ENCODE measurements around the gene HIVEP2. TPM values are rescaled to one million over a fixed set of nuclear protein-coding genes. Genes with fewer than 3 reads are reported as not detected.

The HIVEP2 gene
- total RNA-seq, 1 donor from 2014 or later = 32.0 TPM

DNA sequence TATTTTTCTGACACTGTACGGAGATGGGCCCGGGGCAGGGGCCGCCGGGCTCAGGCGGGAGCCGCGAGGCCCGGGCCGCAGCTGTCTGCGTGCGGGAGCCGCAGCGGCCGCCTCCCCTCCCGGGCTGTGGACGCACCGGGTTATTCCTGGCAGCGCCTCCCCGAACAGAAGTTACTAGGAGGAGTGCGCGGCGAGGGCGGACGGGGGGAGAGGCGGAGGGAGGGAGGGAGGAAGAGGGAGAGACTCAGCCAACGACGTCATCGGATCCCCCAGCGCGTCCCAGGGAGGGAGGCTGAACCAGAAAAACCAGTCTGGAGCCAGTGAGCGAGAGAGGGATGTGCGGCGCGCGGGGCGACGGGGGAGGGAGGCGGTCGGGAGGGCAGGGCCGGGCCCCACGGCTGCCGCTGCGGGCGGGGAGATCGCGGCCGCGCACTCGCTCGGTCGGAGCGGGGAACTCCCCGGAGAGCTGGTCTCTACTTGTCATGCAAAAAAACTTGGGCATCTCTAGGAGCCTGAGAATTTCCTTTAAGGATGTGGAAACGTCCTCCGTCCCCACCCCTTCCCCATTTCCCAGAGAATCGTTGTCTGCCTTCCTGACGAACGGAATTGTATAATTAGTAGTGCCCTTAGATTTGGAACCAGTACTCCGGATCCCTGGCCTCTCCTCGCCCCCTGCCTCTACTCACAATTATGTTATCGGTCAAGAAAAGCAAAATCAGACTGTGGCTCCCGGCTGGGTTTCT lies 1.4 kb upstream of the HIVEP2 start:
- ATAC-seq (peak; percentile 91), DNase-seq (ENCODE audit: low spot score) (peak; percentile 99)
- intact Hi-C loops (cut with DNase I) = loop anchor here (10.0 kb wide), 1 partner anchor 252 kb away; no protein-coding TSS in a partner anchor

DNA sequence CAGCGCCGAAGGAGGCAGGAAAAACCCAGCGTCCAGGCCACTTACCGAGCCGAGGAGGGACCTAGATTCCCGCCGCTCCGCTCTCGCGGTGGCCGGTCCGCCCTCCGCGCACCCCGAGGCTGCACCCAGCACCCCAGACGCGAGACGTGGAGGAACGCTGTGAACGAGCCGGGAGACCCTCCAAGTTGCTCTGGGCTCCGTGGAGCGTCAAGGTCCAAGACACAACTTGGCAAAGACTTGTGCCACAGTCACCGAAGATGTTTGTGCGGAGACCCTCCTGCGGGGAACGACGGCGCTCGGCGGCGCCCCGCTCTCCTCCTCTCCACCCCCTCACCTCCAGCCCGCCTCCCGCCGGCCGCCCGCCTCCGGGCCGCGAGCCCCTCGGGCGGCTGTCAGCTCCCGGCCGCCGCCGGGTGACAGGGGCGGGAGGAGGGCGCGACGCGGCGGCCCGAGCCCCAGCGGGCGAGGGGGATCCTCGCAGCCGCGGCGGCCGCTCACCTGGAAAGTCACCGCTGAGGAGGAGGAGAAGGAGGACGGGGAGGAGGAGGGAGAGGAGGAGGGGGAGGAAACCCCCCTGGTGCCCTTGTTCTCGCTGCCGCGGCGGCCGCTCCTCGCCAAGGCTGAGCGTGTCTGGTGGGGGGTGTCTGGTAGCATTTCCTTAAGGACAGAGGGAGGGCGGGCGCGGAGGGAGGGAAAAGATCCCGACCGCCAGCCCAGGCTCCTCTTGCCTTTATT lies 637 bp upstream of the HIVEP2 start:
- intact Hi-C loops (cut with DNase I) = loop anchor here (10.0 kb wide), 1 partner anchor 251 kb away; no protein-coding TSS in a partner anchor
- DNase-seq (ENCODE audit: low spot score) (peak; percentile 80), ATAC-seq (no peak)

DNA sequence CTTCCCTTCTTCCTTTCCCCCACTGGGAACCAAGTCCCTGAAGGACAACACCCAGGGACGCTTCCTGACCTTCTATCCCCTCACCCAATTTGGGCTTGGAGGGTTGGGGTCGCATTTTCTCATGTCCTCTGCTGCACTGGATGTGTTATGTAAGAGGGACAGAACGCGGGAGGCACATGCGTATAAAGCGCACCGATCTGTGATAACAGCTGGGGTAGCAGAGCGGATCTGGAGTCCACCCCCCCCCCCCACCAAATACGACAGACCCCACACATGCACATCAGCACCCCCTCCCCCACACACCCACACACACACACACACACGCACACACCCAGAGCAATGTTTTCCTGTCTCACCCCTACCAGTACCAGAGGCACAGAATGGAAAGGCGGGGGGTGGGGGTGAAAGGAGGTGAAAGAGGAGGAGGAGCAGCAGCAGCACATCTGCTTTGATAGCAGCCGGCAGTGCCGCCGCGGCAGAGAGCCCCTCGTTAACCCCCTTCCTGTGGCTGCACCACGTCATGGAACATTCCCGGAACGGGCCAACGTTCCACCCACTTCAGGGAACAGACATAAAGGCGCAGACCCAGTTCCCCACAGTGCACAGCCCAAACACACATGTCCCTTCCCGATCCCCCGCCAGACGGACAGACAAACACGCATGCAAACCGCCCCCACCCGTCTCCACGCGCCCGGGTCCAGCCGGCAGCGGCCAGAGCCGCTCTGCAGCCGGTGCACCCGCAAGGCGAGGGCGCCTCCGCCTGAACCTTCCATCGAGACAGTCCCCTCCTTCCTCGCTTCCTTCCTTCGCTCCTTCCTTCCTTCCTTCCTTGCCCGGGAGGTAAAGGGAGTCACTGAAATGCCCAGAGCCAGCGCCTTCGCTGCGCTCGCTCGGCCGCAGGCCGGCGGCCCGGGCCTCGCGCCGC lies 590 bp downstream of the HIVEP2 start:
- intact Hi-C loops (cut with DNase I) = loop anchor here (10.0 kb wide), 1 partner anchor 250 kb away; no protein-coding TSS in a partner anchor
- DNase-seq (ENCODE audit: low spot score) (peak; percentile 93), ATAC-seq (peak; percentile 75)

DNA sequence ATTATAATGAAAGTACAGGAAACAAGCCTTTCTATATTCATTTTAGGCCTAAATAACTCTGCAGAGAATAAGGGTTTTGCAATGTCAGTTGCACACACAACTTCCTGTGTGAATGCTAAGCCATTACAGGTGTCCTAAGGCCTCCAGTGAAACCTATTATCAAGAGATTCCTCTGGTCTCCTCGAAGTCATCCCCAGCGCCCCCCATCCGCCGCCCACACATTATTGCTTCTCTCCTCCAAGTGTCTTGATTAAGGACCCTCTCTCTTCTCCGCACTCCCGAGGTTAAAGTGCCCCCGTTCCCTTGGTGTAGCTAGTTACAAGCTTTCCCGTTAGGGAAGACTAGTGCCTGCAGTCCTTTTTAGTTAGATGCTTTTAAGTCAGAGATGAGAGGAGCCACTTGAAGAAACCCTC lies 1.3 kb downstream of the HIVEP2 start:
- DNase-seq (ENCODE audit: low spot score) = no peak
- ATAC-seq = no peak
- intact Hi-C loops (cut with DNase I) = loop anchor here (10.0 kb wide), 1 partner anchor 249 kb away; no protein-coding TSS in a partner anchor

DNA sequence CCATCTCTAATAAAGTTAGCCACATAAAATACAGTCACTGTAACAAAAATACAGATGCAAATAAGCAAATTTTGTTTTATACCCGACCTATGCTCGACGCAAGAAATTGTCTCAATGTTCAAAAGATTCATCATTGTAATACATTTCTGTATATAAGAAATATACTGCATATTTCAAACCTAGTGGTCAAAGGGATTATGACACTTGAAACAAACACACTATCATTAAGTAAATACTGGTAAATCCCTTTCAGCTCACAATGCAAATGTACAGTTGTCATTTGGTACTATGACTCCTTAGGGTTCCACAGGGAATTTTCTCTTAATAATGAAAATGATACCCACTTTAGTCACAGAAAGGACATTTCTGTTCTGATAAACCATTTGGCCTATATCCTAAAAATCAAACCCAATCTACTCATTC lies 2.2 kb downstream of the HIVEP2 start:
- intact Hi-C loops (cut with DNase I) = loop anchor here (10.0 kb wide), 1 partner anchor 248 kb away; no protein-coding TSS in a partner anchor
- no peak for ATAC-seq
- DNase-seq (ENCODE audit: low spot score) = no peak

DNA sequence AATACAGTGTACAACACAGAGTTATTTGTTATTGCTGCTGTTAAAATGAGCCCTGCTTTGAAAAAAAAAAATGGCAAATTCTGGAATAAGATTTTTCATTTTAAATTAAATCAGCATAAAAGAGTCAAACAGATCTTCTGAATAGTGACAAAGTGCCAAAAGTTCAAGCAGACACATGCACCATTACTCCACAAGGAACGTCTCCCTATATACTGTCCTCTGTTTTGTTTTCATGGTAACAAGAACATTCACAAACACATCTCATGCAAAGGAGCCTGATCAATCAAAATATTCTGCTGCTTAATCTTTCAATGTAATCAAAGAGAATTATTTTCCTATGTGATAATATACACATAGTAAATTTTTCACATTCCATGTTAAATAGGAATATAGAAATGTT lies 2.7 kb downstream of the HIVEP2 start:
- ATAC-seq (no peak), DNase-seq (ENCODE audit: low spot score) (no peak)
- intact Hi-C loops (cut with DNase I) = loop anchor here (10.0 kb wide), 1 partner anchor 247 kb away; no protein-coding TSS in a partner anchor

DNA sequence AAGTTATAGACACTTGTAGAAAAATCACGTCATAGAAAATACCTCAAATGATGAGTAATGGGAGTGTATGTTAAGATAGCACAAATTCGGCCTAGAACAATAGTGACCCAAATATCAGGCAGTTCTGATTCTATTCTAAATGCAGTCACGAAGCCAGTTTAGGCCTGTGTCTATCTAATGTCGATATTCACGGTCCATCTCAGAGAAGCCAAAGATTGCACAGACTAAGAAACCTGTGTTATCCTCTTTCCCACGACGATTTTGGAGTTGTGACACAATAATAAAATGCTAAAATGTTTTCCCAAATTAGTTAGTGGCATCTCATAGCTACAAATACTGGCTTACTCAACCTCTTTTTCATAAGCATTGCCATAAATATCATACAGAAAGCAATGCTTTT lies 4.0 kb downstream of the HIVEP2 start:
- no peak for DNase-seq (ENCODE audit: low spot score)
- no peak for ATAC-seq
- intact Hi-C loops (cut with DNase I) = loop anchor here (10.0 kb wide), 1 partner anchor 246 kb away; no protein-coding TSS in a partner anchor

DNA sequence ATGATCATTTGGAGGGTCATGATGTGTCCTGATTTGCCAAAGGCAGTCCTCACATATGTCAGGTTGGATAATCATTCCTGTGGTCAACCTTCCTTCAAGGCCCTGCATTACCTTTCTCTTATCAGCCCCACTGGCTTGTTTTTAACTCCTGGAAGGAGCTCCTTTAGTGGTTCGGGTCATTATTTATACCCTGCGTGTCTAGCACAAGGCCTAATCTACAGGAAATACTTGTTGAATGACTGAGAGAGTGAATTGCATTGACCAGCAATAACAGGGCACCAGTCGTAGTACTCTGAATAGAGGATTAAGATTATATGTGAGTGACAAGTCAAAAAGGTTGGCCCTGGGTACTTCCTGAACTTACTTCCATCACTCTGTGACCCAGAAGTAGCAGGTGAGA lies 4.5 kb downstream of the HIVEP2 start:
- ATAC-seq = no peak
- DNase-seq (ENCODE audit: low spot score) = no peak
- intact Hi-C loops (cut with DNase I) = loop anchor here (10.0 kb wide), 1 partner anchor 246 kb away; no protein-coding TSS in a partner anchor

DNA sequence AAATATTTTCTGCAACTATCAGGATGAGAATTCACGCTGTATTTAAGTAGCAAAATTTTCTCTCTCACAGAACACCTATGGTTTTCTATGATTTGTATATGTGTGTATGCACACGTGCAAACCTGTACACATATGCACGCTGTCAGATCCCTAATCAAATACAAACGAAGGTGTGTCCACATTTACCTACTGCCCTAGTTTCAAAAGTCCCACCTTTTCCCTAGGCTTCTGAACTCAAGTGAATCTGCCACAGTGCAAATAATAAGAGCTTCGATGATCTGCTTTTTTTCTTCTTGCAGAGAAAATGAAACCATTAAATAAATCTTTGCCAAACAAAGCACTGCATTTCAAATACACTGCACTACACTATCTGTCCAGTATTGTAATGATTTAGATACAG lies 6.5 kb downstream of the HIVEP2 start:
- intact Hi-C loops (cut with DNase I) = no loop called here
- no peak for ATAC-seq

DNA sequence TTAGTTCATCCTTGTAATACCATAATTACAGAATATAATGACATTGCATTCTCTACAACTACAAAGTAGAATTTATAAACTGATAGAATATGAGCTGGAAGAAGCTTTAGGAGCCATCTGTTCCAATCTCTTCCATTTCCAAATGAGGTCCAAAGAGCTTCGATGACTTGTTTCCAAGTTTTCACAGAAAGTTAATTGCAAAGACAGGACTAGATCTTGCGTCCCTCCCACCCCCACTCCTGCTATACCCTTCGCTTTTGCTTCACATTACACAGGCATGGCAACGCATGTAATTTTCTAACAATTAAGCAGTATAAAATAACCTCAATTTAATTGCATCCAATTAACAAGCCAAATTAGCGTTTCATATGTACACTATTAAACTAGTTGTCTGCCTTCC lies 7.0 kb downstream of the HIVEP2 start:
- ATAC-seq = no peak
- intact Hi-C loops (cut with DNase I) = no loop called here
- no peak for DNase-seq (ENCODE audit: low spot score)

More for the DNA sequence above, 6.5 kb downstream of the HIVEP2 start:
- no peak for DNase-seq (ENCODE audit: low spot score)

DNA sequence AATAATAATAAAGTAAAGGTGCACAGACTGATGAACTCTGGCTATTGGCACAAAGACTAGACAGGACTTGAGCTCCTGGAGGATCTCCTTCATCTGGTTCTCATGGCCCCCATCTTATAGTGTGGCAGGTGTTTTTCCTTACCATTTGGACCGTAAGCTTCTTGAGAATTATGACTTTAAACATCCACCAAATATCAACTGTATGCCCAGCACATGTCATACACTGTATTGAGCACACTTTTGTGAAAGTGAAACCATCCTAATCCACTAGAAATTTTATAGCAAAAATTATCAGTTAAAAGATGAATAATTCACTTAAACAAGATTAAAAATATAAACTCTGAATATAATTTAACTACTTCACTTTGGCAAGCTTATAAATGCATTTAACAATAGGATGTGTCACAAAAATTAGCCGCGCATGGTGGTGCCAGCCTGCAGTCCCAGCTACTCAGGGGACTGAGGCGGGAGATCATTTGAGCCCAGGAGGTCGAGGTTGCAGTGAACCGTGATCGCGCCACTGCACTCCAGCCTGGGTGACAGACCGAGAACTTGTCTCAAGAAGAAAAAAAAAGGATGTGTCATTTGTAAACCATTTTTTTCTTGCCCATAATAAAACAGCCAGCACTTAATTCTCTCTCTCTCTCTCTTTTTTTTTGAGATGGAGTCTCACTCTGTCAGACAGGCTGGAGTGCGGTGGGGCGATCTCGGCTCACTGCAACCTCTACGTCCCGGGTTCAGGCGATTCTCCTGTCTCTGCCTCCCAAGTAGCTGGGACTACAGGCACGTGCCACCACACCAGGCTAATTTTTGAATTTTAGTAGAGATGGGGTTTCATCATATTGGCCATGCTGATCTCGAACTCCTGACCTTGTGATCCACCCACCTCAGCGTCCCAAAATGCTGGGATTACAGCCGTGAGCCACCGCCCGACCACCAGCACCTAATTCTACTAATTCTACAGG lies 9.1 kb downstream of the HIVEP2 start:
- DNase-seq (ENCODE audit: low spot score) = no peak
- no peak for ATAC-seq
- intact Hi-C loops (cut with DNase I) = no loop called here

DNA sequence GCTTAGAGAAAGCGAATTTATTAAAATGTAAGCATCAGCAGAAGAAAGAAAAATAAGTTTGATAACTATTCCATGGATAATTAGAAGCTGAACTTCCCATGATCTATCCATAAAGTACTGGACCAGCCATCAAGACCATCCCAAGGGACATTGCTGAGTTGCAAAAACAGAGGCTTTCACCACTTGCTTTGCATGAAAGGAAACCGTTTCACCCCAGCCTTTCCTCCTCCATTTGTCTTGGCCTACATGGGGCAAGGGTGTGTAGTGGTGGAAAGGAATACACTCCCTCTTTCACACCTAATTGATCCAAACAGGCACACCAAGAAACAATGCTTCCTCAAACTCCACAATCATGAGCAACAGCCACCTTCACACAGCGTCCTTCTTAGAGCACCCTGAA lies 10.4 kb downstream of the HIVEP2 start:
- DNase-seq (ENCODE audit: low spot score) (no peak), ATAC-seq (no peak)
- intact Hi-C loops (cut with DNase I) = no loop called here

DNA sequence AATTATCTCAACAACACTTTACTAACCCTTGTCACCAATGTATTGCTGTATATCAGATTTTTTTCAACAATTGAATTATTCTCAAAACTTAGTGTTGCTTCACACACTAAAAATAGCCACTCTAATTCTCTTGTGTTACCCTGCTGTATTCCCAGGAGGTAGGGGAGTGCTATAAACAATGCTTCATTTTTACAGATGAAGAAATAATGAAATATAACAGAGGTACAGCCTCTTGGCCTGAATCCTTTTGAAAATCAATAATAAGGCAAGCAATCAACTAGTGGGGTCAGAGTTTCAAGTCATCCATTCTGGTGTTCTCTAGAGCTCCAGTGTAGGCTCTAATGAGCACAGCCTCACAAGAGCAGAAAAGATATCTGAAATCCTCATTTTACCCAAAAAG lies 10.9 kb downstream of the HIVEP2 start:
- intact Hi-C loops (cut with DNase I) = no loop called here
- ATAC-seq (no peak), DNase-seq (ENCODE audit: low spot score) (no peak)

DNA sequence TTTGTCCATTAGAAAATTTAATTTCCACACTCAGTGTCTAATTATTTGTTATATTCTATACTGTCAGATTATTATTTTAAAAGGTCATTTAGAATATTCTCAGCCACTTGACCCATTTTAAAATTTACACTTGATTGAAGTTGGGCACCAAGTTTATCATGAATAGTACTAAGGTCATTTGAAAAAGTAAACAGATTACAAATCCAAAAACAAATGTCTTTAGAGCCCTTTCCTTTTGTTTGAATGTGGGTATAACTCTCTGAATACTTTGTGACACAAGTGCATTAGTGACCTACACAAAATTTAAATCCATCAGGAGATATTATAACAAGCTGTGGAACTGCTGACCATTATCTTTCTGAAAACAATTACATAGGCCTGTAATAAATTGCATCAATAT lies 11.3 kb downstream of the HIVEP2 start:
- ATAC-seq (no peak), DNase-seq (ENCODE audit: low spot score) (no peak)
- intact Hi-C loops (cut with DNase I) = no loop called here

DNA sequence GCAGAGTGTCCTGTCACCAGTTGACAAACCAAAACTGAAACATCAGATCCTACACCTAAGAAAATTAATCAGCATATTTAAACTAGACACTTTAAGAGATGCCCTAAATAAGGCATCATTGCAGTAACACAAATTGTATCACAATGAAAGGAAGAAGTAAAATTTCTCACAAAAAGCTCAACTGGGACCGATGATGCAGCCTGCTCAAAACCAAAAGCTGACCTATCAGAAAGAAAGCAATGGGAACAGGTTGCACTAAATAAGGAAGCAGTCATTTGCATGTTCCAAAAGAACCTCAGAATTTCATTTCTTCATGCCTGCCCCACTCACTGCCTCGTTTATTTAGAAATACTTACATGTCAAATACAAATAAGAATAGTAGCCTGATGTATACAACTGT lies 12.1 kb downstream of the HIVEP2 start:
- DNase-seq (ENCODE audit: low spot score) (no peak), ATAC-seq (no peak)

DNA sequence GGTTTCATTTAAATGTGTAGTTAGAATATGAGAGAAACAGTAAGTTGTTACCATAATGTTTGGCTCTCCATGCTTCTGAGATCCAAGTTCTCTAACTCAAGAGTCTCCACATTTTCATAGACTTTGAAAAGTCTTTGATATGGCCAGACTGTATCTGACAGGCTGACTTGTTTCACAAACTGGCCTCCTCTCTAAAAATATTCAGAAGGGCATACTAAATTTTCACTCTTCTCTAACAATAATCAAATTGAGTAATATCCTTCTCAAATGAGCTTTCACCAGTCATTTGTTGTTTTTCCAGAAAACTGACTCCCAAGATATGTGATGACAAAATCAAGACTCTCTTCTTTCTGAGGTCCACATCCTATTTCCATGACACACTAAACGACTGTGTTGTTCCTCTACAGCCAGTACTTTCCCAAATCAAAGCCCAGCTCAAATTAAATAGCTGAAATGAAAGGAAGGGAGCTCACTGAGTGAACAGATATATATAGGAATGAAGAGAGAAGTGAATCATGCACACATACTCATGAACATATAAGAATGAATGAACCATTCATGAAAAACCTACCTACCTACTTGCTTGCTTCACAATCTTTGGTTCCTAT lies 15.1 kb downstream of the HIVEP2 start:
- intact Hi-C loops (cut with DNase I) = no loop called here
- ATAC-seq = no peak
- no peak for DNase-seq (ENCODE audit: low spot score)

More for the DNA sequence above, 12.1 kb downstream of the HIVEP2 start:
- intact Hi-C loops (cut with DNase I) = no loop called here

DNA sequence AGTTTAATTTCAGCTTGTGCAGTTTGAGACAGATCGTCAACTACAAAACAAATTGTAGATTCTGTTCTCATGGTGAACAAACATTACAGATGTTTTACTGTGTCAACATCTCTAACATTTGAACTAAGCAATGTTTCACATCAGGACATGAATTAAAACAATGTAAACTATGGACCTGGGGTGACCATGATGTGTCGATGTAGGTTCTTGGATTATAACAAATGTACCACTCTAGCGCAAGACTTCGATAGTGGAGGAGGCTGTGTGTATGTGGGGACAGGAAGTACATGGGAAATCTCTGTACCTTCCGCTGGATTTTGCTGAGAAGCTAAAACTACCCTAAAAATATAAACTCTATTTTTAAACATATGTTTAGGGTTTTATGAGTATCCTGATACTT lies 17.1 kb downstream of the HIVEP2 start:
- intact Hi-C loops (cut with DNase I) = no loop called here
- DNase-seq (ENCODE audit: low spot score) (no peak), ATAC-seq (no peak)

DNA sequence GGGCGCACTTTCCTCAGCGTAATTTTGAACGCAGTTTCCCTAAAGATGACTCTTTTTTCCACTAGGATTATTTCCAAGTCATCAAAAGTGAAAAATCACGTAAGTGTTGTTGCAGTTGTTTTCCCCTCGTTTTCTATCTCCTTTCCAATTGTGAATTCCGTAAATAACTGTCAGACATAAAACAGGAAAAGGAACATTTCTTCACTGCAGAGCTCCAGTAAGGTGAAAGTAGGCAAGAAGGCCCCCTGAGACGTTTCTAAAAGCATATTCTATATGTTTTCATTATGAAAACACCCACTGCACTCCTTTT lies 17.8 kb downstream of the HIVEP2 start:
- DNase-seq (ENCODE audit: low spot score) (no peak), ATAC-seq (no peak)
- intact Hi-C loops (cut with DNase I) = no loop called here

Measured in sciatic nerve (tissue), 2 donors.